Activated CD4-positive, alpha-beta memory T cell treated with anti-CD3 and anti-CD28 coated beads for 36 hours (primary cell): Measurements from ENCODE around the gene C19orf18. TPM values are rescaled to one million over a fixed set of nuclear protein-coding genes. Genes with fewer than 3 reads are reported as not detected.
A peak's percentile ranks its signal among the peaks of the same experiment; 100 is the strongest.
"Not testable (repeated sequence)": the region's sequence is repeated elsewhere in the genome, so short reads cannot be mapped to it uniquely, and the experiment has no call there.

ENCODE experiments used
- CTCF ChIA-PET: fragments of 350-600 bp; sonication (Branson Sonifier 250); formaldehyde crosslinking; loops from one replicate; lab custom pipeline; 2021; ENCODE audit warnings: antibody characterized with exemption, inconsistent platforms; lab: Charles Lee
- POLR2A ChIA-PET: fragments of 350-600 bp; sonication (Branson Sonifier 250); formaldehyde crosslinking; loops from one replicate; lab custom pipeline; 2021; ENCODE audit warnings: antibody characterized with exemption; lab: Charles Lee
- DNase-seq: peaks from one replicate; pipeline ENCODE4 v3.0.0-alpha.2; 2020
- H3K27ac Mint-ChIP-seq: one replicate; pipeline ENCODE4 v1.8.0; 2021; ENCODE audit warnings: mixed read lengths
- H3K27me3 Mint-ChIP-seq: one replicate; pipeline ENCODE4 v1.8.0; 2021; ENCODE audit warnings: mixed read lengths
- H3K36me3 Mint-ChIP-seq: one replicate; pipeline ENCODE4 v1.8.0; 2021; ENCODE audit warnings: mixed read lengths
- H3K4me1 Mint-ChIP-seq: one replicate; pipeline ENCODE4 v1.8.0; 2021; ENCODE audit warnings: low read depth, mixed read lengths
- H3K4me3 Mint-ChIP-seq: one replicate; pipeline ENCODE4 v1.8.0; 2021; ENCODE audit warnings: mild to moderate bottlenecking, mixed read lengths
- H3K9me3 Mint-ChIP-seq: one replicate; pipeline ENCODE4 v1.8.0; 2021; ENCODE audit warnings: mixed read lengths
- intact Hi-C: fragments of 100-400 bp; cut with micrococcal nuclease; formaldehyde crosslinking; loops from one replicate; pipeline ENCODE4 v1.15.1; 2023
- total RNA-seq, 2 experiments: library from RNA; stranded (reverse); gene quantifications; one replicate each; pipeline ENCODE4 v1.2.3, GENCODE V29; 2021

Gene C19orf18
- total RNA-seq = not detected

GRCh38 chr19:57974434-57974833 is at the start of gene C19orf18:
C19orf18 (minus strand) TSS chr19:57974534; CDS start chr19:57974432, 102 bp downstream.
- Mint-ChIP-seq H3K36me3 (peaks cover 75% of the 10 kb centered on the region), H3K27me3 (no peaks in the 10 kb centered on the region), H3K4me3 (no peak within 1 kb of the TSS), H3K9me3 (peaks cover 85% of the 10 kb centered on the region), H3K4me1 (no peaks in the 10 kb centered on the region), H3K27ac (no peak within 1 kb of the TSS)
- ChIA-PET CTCF (no interaction called here), POLR2A (no interaction called here)
- DNase-seq = no peak
- intact Hi-C loops = no loop called here

- ChIA-PET POLR2A (no interaction called here), CTCF (interaction anchor here (0.8 to 1.0 kb wide), 2 partner anchors 20 to 133 kb away, joined by 3 to 4 read pairs; partner anchors contain the start of gene ZNF606)
- Mint-ChIP-seq H3K27ac (no peak overlapping the region), H3K4me3 (no peak overlapping the region), H3K9me3 (peaks cover 45% of the 10 kb centered on the region), H3K27me3 (no peaks in the 10 kb centered on the region), H3K36me3 (peaks cover 7% of the 10 kb centered on the region), H3K4me1 (no peaks in the 10 kb centered on the region)
- DNase-seq = no peak
- intact Hi-C loops = no loop called here
Observed at GRCh38 chr19:58022283-58022660, 47.9 kb upstream of the C19orf18 start.

GRCh38 chr19:58021541-58022282 is 47.4 kb upstream of the C19orf18 start:
- POLR2A ChIA-PET = no interaction called here
- no peak overlapping the region for H3K27ac Mint-ChIP-seq
- DNase-seq = peak; percentile 36
- intact Hi-C loops = no loop called here
- CTCF ChIA-PET = interaction anchor here (0.8 to 1.0 kb wide), 2 partner anchors 20 to 134 kb away, joined by 3 to 4 read pairs; partner anchors contain the start of gene ZNF606
- peaks cover 7% of the 10 kb centered on the region for H3K36me3 Mint-ChIP-seq
- no peaks in the 10 kb centered on the region for H3K27me3 Mint-ChIP-seq
- H3K4me3 Mint-ChIP-seq = no peak overlapping the region
- no peaks in the 10 kb centered on the region for H3K4me1 Mint-ChIP-seq
- peaks cover 45% of the 10 kb centered on the region for H3K9me3 Mint-ChIP-seq

- no peak for DNase-seq
- H3K36me3 Mint-ChIP-seq = peaks cover 7% of the 10 kb centered on the region
- no peaks in the 10 kb centered on the region for H3K27me3 Mint-ChIP-seq
- H3K9me3 Mint-ChIP-seq = peaks cover 48% of the 10 kb centered on the region
- H3K4me1 Mint-ChIP-seq = no peaks in the 10 kb centered on the region
- ChIA-PET POLR2A (no interaction called here), CTCF (no interaction called here)
- H3K4me3 Mint-ChIP-seq = no peak overlapping the region
- H3K27ac Mint-ChIP-seq = no peak overlapping the region
- intact Hi-C loops = no loop called here
Observed at GRCh38 chr19:58020129-58020528, 45.8 kb upstream of the C19orf18 start.

- ChIA-PET POLR2A (interaction anchor here (0.6 kb wide), 1 partner anchor 13 kb away, joined by 3 read pairs; no protein-coding TSS in a partner anchor), CTCF (no interaction called here)
- H3K9me3 Mint-ChIP-seq = peaks cover 57% of the 10 kb centered on the region
- DNase-seq = no peak
- no peak overlapping the region for H3K4me3 Mint-ChIP-seq
- H3K36me3 Mint-ChIP-seq = peaks cover 27% of the 10 kb centered on the region
- H3K27ac Mint-ChIP-seq = no peak overlapping the region
- peaks cover 2% of the 10 kb centered on the region for H3K27me3 Mint-ChIP-seq
- no peaks in the 10 kb centered on the region for H3K4me1 Mint-ChIP-seq
- intact Hi-C loops = no loop called here
Observed at GRCh38 chr19:58014141-58014540, 39.8 kb upstream of the C19orf18 start.

GRCh38 chr19:58010507-58010906 is 36.2 kb upstream of the C19orf18 start:
- Mint-ChIP-seq H3K36me3 (peaks cover 54% of the 10 kb centered on the region), H3K27ac (no peak overlapping the region), H3K9me3 (peaks cover 73% of the 10 kb centered on the region), H3K27me3 (peaks cover 2% of the 10 kb centered on the region), H3K4me1 (no peaks in the 10 kb centered on the region), H3K4me3 (no peak overlapping the region)
- intact Hi-C loops = no loop called here
- ChIA-PET POLR2A (no interaction called here), CTCF (no interaction called here)
- DNase-seq = no peak

GRCh38 chr19:58009666-58010301 is 35.5 kb upstream of the C19orf18 start:
- Mint-ChIP-seq H3K36me3 (peaks cover 58% of the 10 kb centered on the region), H3K4me1 (no peaks in the 10 kb centered on the region), H3K9me3 (peaks cover 74% of the 10 kb centered on the region), H3K4me3 (peak overlapping the region; percentile 49), H3K27ac (no peak overlapping the region), H3K27me3 (peaks cover 2% of the 10 kb centered on the region)
- ChIA-PET POLR2A (no interaction called here), CTCF (no interaction called here)
- intact Hi-C loops = loop anchor here (10.0 kb wide), 1 partner anchor 175 kb away; the partner anchor contains the start of gene ZNF274
- peak; percentile 66 for DNase-seq

- Mint-ChIP-seq H3K36me3 (peaks cover 61% of the 10 kb centered on the region), H3K4me1 (peaks cover 2% of the 10 kb centered on the region), H3K9me3 (peaks cover 75% of the 10 kb centered on the region), H3K27ac (no peak overlapping the region), H3K4me3 (peak overlapping the region; percentile 49), H3K27me3 (peaks cover 2% of the 10 kb centered on the region)
- CTCF ChIA-PET = no interaction called here
- no peak for DNase-seq
- POLR2A ChIA-PET = no interaction called here
- intact Hi-C loops = loop anchor here (10.0 kb wide), 1 partner anchor 176 kb away; the partner anchor contains the start of gene ZNF274
Observed at GRCh38 chr19:58009301-58009665, 34.9 kb upstream of the C19orf18 start.

GRCh38 chr19:58008877-58009276 is 34.5 kb upstream of the C19orf18 start:
- DNase-seq, H3K27me3 Mint-ChIP-seq, CTCF ChIA-PET, H3K4me3 Mint-ChIP-seq, H3K27ac Mint-ChIP-seq, H3K4me1 Mint-ChIP-seq, POLR2A ChIA-PET: not testable (repeated sequence)
- intact Hi-C loops = loop anchor here (10.0 kb wide), 1 partner anchor 176 kb away; the partner anchor contains the start of gene ZNF274
- peaks cover 62% of the 10 kb centered on the region for H3K36me3 Mint-ChIP-seq
- peaks cover 79% of the 10 kb centered on the region for H3K9me3 Mint-ChIP-seq

GRCh38 chr19:58007285-58007684 is 33.0 kb upstream of the C19orf18 start:
- H3K36me3 Mint-ChIP-seq = peaks cover 64% of the 10 kb centered on the region
- CTCF ChIA-PET = interaction anchor here (0.6 kb wide), 1 partner anchor 353 kb away, joined by 3 read pairs; no protein-coding TSS in a partner anchor
- POLR2A ChIA-PET = no interaction called here
- H3K9me3 Mint-ChIP-seq = peaks cover 80% of the 10 kb centered on the region
- H3K27ac Mint-ChIP-seq = no peak overlapping the region
- H3K4me1 Mint-ChIP-seq = peaks cover 13% of the 10 kb centered on the region
- peaks cover 2% of the 10 kb centered on the region for H3K27me3 Mint-ChIP-seq
- no peak overlapping the region for H3K4me3 Mint-ChIP-seq
- intact Hi-C loops = loop anchor here (10.0 kb wide), 1 partner anchor 178 kb away; the partner anchor contains the start of gene ZNF274
- no peak for DNase-seq

- Mint-ChIP-seq H3K36me3 (peaks cover 83% of the 10 kb centered on the region), H3K27ac (peak overlapping the region; percentile 51), H3K9me3 (peaks cover 72% of the 10 kb centered on the region), H3K27me3 (no peaks in the 10 kb centered on the region), H3K4me3 (peak overlapping the region; percentile 78), H3K4me1 (peaks cover 26% of the 10 kb centered on the region)
- intact Hi-C loops = loop anchor here (2.0 to 10.0 kb wide), 4 partner anchors 96 to 424 kb away; partner anchors contain the start of genes ZNF274, ZNF416 and ZSCAN18
- ChIA-PET POLR2A (interaction anchor here (0.6 to 1.1 kb wide), 3 partner anchors 180 to 276 kb away, joined by 3 to 4 read pairs (median 3); partner anchors contain the start of genes ZNF274 and ZNF671), CTCF (interaction anchor here (0.8 to 1.2 kb wide), 2 partner anchors 18 to 87 kb away, joined by 3 read pairs; partner anchors contain the start of gene ZNF417)
- no peak for DNase-seq
Observed at GRCh38 chr19:58003174-58003828, 29.0 kb upstream of the C19orf18 start.
